ENCODE measurements around the gene GGA3. TPM values are rescaled to one million over a fixed set of nuclear protein-coding genes. Genes with fewer than 3 reads are reported as not detected.

GGA3 gene
- total and polyA plus RNA-seq, 4 donors, result 4.6 to 17.3 (median 9.2) TPM

GRCh38 chr17:75301049-75301448 lies 39.6 kb upstream of the GGA3 start:
- H3K27me3 ChIP-seq (ENCODE audit: control insufficient read depth in 4 of 4, insufficient read depth in 4 of 4, low read length in 3 of 4), result no peaks in the 10 kb centered on the region
- no peaks in the 10 kb centered on the region for H3K4me1 ChIP-seq (ENCODE audit: control insufficient read depth in 4 of 4, insufficient read depth in 4 of 4, low read length in 3 of 4)
- no peak for TF ChIP-seq NR2F2 (IDR thresholded peaks at IDR 0.05)
- TF ChIP-seq, protein P1, sequence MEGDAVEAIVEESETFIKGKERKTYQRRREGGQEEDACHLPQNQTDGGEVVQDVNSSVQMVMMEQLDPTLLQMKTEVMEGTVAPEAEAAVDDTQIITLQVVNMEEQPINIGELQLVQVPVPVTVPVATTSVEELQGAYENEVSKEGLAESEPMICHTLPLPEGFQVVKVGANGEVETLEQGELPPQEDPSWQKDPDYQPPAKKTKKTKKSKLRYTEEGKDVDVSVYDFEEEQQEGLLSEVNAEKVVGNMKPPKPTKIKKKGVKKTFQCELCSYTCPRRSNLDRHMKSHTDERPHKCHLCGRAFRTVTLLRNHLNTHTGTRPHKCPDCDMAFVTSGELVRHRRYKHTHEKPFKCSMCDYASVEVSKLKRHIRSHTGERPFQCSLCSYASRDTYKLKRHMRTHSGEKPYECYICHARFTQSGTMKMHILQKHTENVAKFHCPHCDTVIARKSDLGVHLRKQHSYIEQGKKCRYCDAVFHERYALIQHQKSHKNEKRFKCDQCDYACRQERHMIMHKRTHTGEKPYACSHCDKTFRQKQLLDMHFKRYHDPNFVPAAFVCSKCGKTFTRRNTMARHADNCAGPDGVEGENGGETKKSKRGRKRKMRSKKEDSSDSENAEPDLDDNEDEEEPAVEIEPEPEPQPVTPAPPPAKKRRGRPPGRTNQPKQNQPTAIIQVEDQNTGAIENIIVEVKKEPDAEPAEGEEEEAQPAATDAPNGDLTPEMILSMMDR (IDR thresholded peaks at IDR 0.05; ENCODE audit: low read depth, low read length, missing input control), result no peak
- no peak overlapping the region for H3K27ac ChIP-seq (ENCODE audit: low read depth in 1 of 2, low read length in 2 of 2)
- H3K9me3 ChIP-seq (ENCODE audit: control insufficient read depth in 4 of 4, low read length in 3 of 4), result no peaks in the 10 kb centered on the region
- H3K9ac ChIP-seq (ENCODE audit: low read depth in 1 of 2, low read length in 2 of 2), result no peak overlapping the region
- H3K36me3 ChIP-seq (ENCODE audit: control insufficient read depth in 4 of 4, insufficient read depth in 3 of 4, low read depth in 1 of 4, low read length in 3 of 4), result no peaks in the 10 kb centered on the region
- DNase-seq (ENCODE audit: low spot score), result no peak
- no peak overlapping the region for H3K4me3 ChIP-seq (ENCODE audit: low read depth in 1 of 3, low read length in 3 of 3)
- WGBS, result 85% methylated on average over 9 of the region's 9 CpGs

DNA sequence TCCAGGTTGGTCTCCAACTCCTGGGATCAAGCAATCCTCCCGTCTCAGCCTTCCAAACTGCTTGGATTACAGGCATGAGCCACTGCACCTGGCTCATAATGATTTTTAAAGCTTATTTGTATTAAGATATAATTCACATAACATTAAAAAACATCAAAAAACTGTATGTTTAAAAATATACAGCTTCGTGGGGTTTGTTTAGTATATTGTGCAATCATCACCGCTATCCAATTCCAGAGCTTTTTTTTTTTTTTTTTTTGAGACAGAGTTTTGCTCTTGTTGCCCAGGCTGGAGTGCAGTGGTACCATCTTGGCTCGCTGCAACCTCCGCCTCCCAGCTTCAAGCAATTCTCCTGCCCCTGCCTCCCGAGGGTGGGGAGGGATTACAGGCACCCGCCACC lies 38.9 kb upstream of the GGA3 start:
- Histone ChIP-seq H3K4me3 (ENCODE audit: low read depth in 1 of 3, low read length in 3 of 3) (no peak overlapping the region), H3K36me3 (ENCODE audit: control insufficient read depth in 4 of 4, insufficient read depth in 3 of 4, low read depth in 1 of 4, low read length in 3 of 4) (no peaks in the 10 kb centered on the region), H3K4me1 (ENCODE audit: control insufficient read depth in 4 of 4, insufficient read depth in 4 of 4, low read length in 3 of 4) (peaks cover 0 to 5% (median 0%) of the 10 kb centered on the region in 4 donors), H3K9ac (ENCODE audit: low read depth in 1 of 2, low read length in 2 of 2) (no peak overlapping the region), H3K27ac (ENCODE audit: low read depth in 1 of 2, low read length in 2 of 2) (no peak overlapping the region), H3K9me3 (ENCODE audit: control insufficient read depth in 4 of 4, low read length in 3 of 4) (no peaks in the 10 kb centered on the region), H3K27me3 (ENCODE audit: control insufficient read depth in 4 of 4, insufficient read depth in 4 of 4, low read length in 3 of 4) (no peaks in the 10 kb centered on the region)
- WGBS, result 73% methylated on average over 7 of the region's 7 CpGs
- TF ChIP-seq, protein P2, sequence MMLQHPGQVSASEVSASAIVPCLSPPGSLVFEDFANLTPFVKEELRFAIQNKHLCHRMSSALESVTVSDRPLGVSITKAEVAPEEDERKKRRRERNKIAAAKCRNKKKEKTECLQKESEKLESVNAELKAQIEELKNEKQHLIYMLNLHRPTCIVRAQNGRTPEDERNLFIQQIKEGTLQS (IDR thresholded peaks at IDR 0.05), result no peak
- TF ChIP-seq JUND (IDR thresholded peaks at IDR 0.05) (no peak), REST (IDR thresholded peaks at IDR 0.05) (no peak), FOXA1 (IDR thresholded peaks at IDR 0.05) (no peak), RXRA (IDR thresholded peaks at IDR 0.05) (no peak), HNF4A (conservative IDR thresholded peaks at IDR 0.05) (no peak), EGR1 (IDR thresholded peaks at IDR 0.05; ENCODE audit: low read depth in 2 of 2) (no peak), HNF4G (IDR thresholded peaks at IDR 0.05) (no peak), FOXA2 (IDR thresholded peaks at IDR 0.05) (no peak), MAX (IDR thresholded peaks at IDR 0.05) (no peak), YY1 (IDR thresholded peaks at IDR 0.05) (no peak), GABPA (IDR thresholded peaks at IDR 0.05 in 1 of 2, conservative IDR thresholded peaks at IDR 0.05 in 1 of 2) (no peak), SP1 (IDR thresholded peaks at IDR 0.05) (no peak), RAD21 (IDR thresholded peaks at IDR 0.05) (no peak), TAF1 (conservative IDR thresholded peaks at IDR 0.05) (no peak), NR2F2 (IDR thresholded peaks at IDR 0.05) (no peak), ZBTB33 (IDR thresholded peaks at IDR 0.05) (no peak)
- TF ChIP-seq, protein P1 (IDR thresholded peaks at IDR 0.05; ENCODE audit: low read depth, low read length, missing input control), result no peak
- DNase-seq (ENCODE audit: low spot score), result no peak

Measured in liver (tissue), 9 donors.